ENCODE data around the gene CLEC4C. TPM values are rescaled to one million over a fixed set of nuclear protein-coding genes. Genes with fewer than 3 reads are reported as not detected.

The CLEC4C gene
- total and polyA plus RNA-seq, 2 of the 8 experiments (the other 6 are each of a cell fraction or from before 2014, with no cell fraction given): 0.76 TPM; not detected in 1

DNA sequence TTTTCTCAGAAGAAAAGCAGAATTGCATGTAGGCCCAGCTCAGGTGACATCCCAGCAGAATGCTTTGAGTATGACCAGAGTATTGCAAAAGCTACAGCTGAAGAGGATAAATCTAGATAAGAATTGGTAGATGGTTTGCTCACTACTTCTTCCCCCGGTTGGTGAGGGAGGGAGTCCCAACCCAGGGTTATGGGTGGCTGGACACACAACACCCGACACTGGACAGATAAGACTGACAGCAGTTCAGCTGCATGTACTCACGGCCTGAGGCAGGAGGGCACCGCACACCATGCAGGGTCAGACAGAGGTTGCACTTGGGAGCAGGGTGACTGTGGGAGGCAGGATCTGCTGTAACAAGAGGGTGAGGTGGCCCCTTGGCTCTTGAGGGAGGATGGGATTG is 1.7 kb upstream of the CLEC4C start:
- Histone ChIP-seq H3K4me2 (ENCODE audit: insufficient read depth in 1 of 2, low read depth in 2 of 2, low read length in 2 of 2) (no peak overlapping the region), H3K56ac (replicated peaks; ENCODE audit: insufficient read length, low read depth, low read length) (no peak overlapping the region), H4K20me1 (replicated peaks in 1 of 2; ENCODE audit: control insufficient read depth in 1 of 2, insufficient read depth in 2 of 2, low read length in 2 of 2) (no peaks in the 10 kb centered on the region), H3K79me1 (ENCODE audit: low read depth, low read length) (no peaks in the 10 kb centered on the region), H2BK20ac (ENCODE audit: low read length) (0 out of 2 replicates have a peak overlapping the region, but pooled peaks have one; percentile 1), H3K18ac (ENCODE audit: extremely low read depth, low read length) (peak overlapping the region; percentile 55; the same call in 1 of the 2 replicates), H3K4me1 (replicated peaks in 1 of 4; ENCODE audit: control insufficient read depth in 3 of 4, insufficient read depth in 4 of 4, low read length in 3 of 4) (peaks cover 0 to 3% (median 0%) of the 10 kb centered on the region in 4 experiments; a peak in 1 of 7 replicates), H3K23me2 (ENCODE audit: low read depth, low read length) (no peaks in the 10 kb centered on the region), H3K4me3 (ENCODE audit: extremely low read depth in 1 of 4, insufficient read depth in 2 of 4, low read depth in 3 of 4, low read length in 4 of 4) (no peak overlapping the region), H3K79me2 (ENCODE audit: control insufficient read depth in 1 of 2, insufficient read depth in 2 of 2, low read length in 2 of 2) (no peaks in the 10 kb centered on the region), H2AK5ac (ENCODE audit: low read depth, low read length) (no peak overlapping the region), H3K27ac (ENCODE audit: low read depth, low read length) (no peak overlapping the region), H2BK15ac (ENCODE audit: low read length) (peak overlapping the region; percentile 100; the same call in 1 of the 2 replicates), H4K8ac (ENCODE audit: extremely low read depth, insufficient read depth, low read length) (no peak overlapping the region), H4K91ac (replicated peaks; ENCODE audit: insufficient read length, low read length) (no peak overlapping the region), H3K23ac (ENCODE audit: insufficient read length) (no peak overlapping the region), H3K4ac (replicated peaks; ENCODE audit: insufficient read length, low read depth, low read length) (no peak overlapping the region), H3K27me3 (replicated peaks in 1 of 4; ENCODE audit: control insufficient read depth in 3 of 4, extremely low read depth in 1 of 4, insufficient read depth in 3 of 4, low read length in 3 of 4) (no peaks in the 10 kb centered on the region), H2AFZ (ENCODE audit: low read length) (no peak overlapping the region), H2BK120ac (replicated peaks; ENCODE audit: low read depth, low read length) (no peak overlapping the region), H3K9ac (replicated peaks in 1 of 4; ENCODE audit: extremely low read depth in 1 of 4, low read depth in 3 of 4, low read length in 3 of 4) (no peak overlapping the region), H3K9me3 (ENCODE audit: insufficient read depth in 2 of 2, low read depth in 1 of 2, low read length in 1 of 2) (peaks cover 2 to 4% of the 10 kb centered on the region in 2 experiments; a peak in 3 of 4 replicates), H3K36me3 (ENCODE audit: control insufficient read depth in 2 of 4, insufficient read depth in 4 of 4, low read length in 3 of 4) (no peaks in the 10 kb centered on the region), H3K14ac (ENCODE audit: insufficient read length) (no peak overlapping the region), H2BK5ac (ENCODE audit: low read depth, low read length) (0 out of 2 replicates have a peak overlapping the region, but pooled peaks have one; percentile 8), H4K5ac (ENCODE audit: insufficient read length, low read depth, low read length) (no peak overlapping the region), H2BK12ac (ENCODE audit: low read depth, low read length) (peak overlapping the region; percentile 86; the same call in 1 of the 2 replicates)
- ChIA-PET CTCF (ENCODE audit: partially characterized antibody) (interaction anchor here (0.6 to 1.0 kb wide), 2 partner anchors 11 to 81 kb away, joined by 3 to 4 read pairs; no protein-coding TSS in a partner anchor), POLR2A (ENCODE audit: partially characterized antibody) (no interaction called here)
- no peak for DNase-seq (ENCODE audit: low read depth in 1 of 2, low spot score in 2 of 2)
- FAIRE-seq: no peak
- WGBS, 2 experiments (ENCODE audit: extremely low coverage in 1 of 2, insufficient coverage in 1 of 2, insufficient read length in 1 of 2, insufficient replicate concordance in 2 of 2, low coverage in 1 of 2, low lambda C conversion rate in 2 of 2, missing lambda C conversion rate in 1 of 2): 98% methylated on average over 4 of the region's 4 CpGs; no CpG with 5 or more reads in 1 of the 2 experiments
- TF ChIP-seq, protein P1, sequence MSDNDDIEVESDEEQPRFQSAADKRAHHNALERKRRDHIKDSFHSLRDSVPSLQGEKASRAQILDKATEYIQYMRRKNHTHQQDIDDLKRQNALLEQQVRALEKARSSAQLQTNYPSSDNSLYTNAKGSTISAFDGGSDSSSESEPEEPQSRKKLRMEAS (IDR thresholded peaks at IDR 0.05): no peak
- TF ChIP-seq POLR2AphosphoS5 (IDR thresholded peaks at IDR 0.05; ENCODE audit: low read depth, low read length) (no peak), BACH1 (IDR thresholded peaks at IDR 0.05; ENCODE audit: low read length) (no peak), SUZ12 (IDR thresholded peaks at IDR 0.05; ENCODE audit: low read length) (no peak), TCF12 (IDR thresholded peaks at IDR 0.05; ENCODE audit: low read depth, low read length) (no peak), RBBP5 (IDR thresholded peaks at IDR 0.05; ENCODE audit: borderline replicate concordance, low read depth, low read length) (no peak), CTCF (IDR thresholded peaks at IDR 0.05; ENCODE audit: control extremely low read depth in 1 of 3, insufficient read depth in 1 of 3, low read depth in 1 of 3, low read length in 3 of 3) (no peak), TAF1 (IDR thresholded peaks at IDR 0.05; ENCODE audit: low read depth, low read length) (no peak)
